Stimulated activated CD4-positive, alpha-beta T cell treated with anti-CD3 and anti-CD28 coated beads, Interleukin-2, amount 100 ng/mL, for 4 hours (primary cell): ENCODE data around the gene PRODH2.
"Not testable (repeated sequence)": the region's sequence is repeated elsewhere in the genome, so short reads cannot be mapped to it uniquely, and the experiment has no call there.

Source experiments
- DNase-seq: peaks from one replicate; pipeline ENCODE4 v3.0.0-alpha.2; 2020; ENCODE audit warnings: low read depth

Gene PRODH2

GRCh38 chr19:35843676-35844481 is 31.2 kb upstream of the PRODH2 start:
- no peak for DNase-seq

GRCh38 chr19:35842666-35843272 is 30.1 kb upstream of the PRODH2 start:
- no peak for DNase-seq

GRCh38 chr19:35841961-35842595 is 29.4 kb upstream of the PRODH2 start:
- DNase-seq: no peak

GRCh38 chr19:35836096-35836495 is 23.5 kb upstream of the PRODH2 start:
- DNase-seq: not testable (repeated sequence)

GRCh38 chr19:35833972-35834371 is 21.3 kb upstream of the PRODH2 start:
- no peak for DNase-seq

- DNase-seq: no peak
Observed at GRCh38 chr19:35832054-35832453, 19.4 kb upstream of the PRODH2 start.

GRCh38 chr19:35830986-35831385 is 18.3 kb upstream of the PRODH2 start:
- DNase-seq: no peak

- no peak for DNase-seq
Observed at GRCh38 chr19:35828692-35829301, 16.2 kb upstream of the PRODH2 start.

- no peak for DNase-seq
Observed at GRCh38 chr19:35824150-35824549, 11.5 kb upstream of the PRODH2 start.

- no peak for DNase-seq
Observed at GRCh38 chr19:35822579-35822978, 9.9 kb upstream of the PRODH2 start.

GRCh38 chr19:35818445-35818844 is 5.8 kb upstream of the PRODH2 start:
- no peak for DNase-seq

- DNase-seq: no peak
Observed at GRCh38 chr19:35816846-35817245, 4.2 kb upstream of the PRODH2 start.

GRCh38 chr19:35816262-35816661 is 3.6 kb upstream of the PRODH2 start:
- no peak for DNase-seq

- DNase-seq: no peak
Observed at GRCh38 chr19:35813043-35813890, 622 bp upstream of the PRODH2 start.

GRCh38 chr19:35811317-35812219 is 1.1 kb downstream of the PRODH2 start:
- no peak for DNase-seq

- no peak for DNase-seq
Observed at GRCh38 chr19:35807633-35808032, 5.0 kb downstream of the PRODH2 start.

- DNase-seq: no peak
Observed at GRCh38 chr19:35806597-35806996, 6.0 kb downstream of the PRODH2 start.

- no peak for DNase-seq
Observed at GRCh38 chr19:35805526-35806102, 7.0 kb downstream of the PRODH2 start.

GRCh38 chr19:35801828-35802227 is 10.8 kb downstream of the PRODH2 start:
- DNase-seq: no peak

- no peak for DNase-seq
Observed at GRCh38 chr19:35797663-35798062, 15.0 kb downstream of the PRODH2 start.
